ENCODE measurements around the gene ANKRD12. TPM values are rescaled to one million over a fixed set of nuclear protein-coding genes. Genes with fewer than 3 reads are reported as not detected.
A peak's percentile ranks its signal among the peaks of the same experiment; 100 is the strongest.

The ANKRD12 gene
- total RNA-seq, 1 experiment from 2014 or later: 30.7 TPM

- DNase-seq (ENCODE audit: low read depth, low spot score): no peak
- no peak for ATAC-seq
- Histone ChIP-seq H3K27me3 (ENCODE audit: control insufficient read depth, insufficient read depth, low read length) (no peaks in the 10 kb centered on the region), H3K4me1 (ENCODE audit: control insufficient read depth, insufficient read depth, low read length) (peaks cover 22% of the 10 kb centered on the region), H3K4me3 (ENCODE audit: low read depth in 2 of 2, low read length in 2 of 2) (no peak overlapping the region), H3K9me3 (ENCODE audit: control insufficient read depth, insufficient read depth, low read depth, low read length) (no peaks in the 10 kb centered on the region), H3K36me3 (ENCODE audit: control insufficient read depth, insufficient read depth, low read length) (no peaks in the 10 kb centered on the region), H3K27ac (ENCODE audit: low read length) (no peak overlapping the region)
- intact Hi-C loops (cut with micrococcal nuclease; ENCODE audit: unreplicated experiment) (loop anchor here (10.0 kb wide), 1 partner anchor 187 kb away; the partner anchor contains the start of gene TWSG1), in situ Hi-C loops (cut with HindIII; ENCODE audit: low pct_unique_long_range_greater_than_20kb, low sequenced_read_pairs) (no loop called here)
- TF ChIP-seq CTCF (IDR thresholded peaks at IDR 0.05): peak; percentile 58; the same call in 1 of the 2 replicates
- TF ChIP-seq SIN3A (IDR thresholded peaks at IDR 0.05; ENCODE audit: borderline replicate concordance, insufficient read depth, low read depth, low read length): no peak
- ChIA-PET POLR2A (interaction anchor here (0.6 kb wide), 1 partner anchor 116 kb away, joined by 8 read pairs; no protein-coding TSS in a partner anchor), CTCF (no interaction called here)
- BruUV-seq (replicated peaks): no TSS peak
Measured at GRCh38 chr18:9148203-9148552, 11.6 kb downstream of the ANKRD12 start.

- Histone ChIP-seq H3K27ac (ENCODE audit: low read length) (no peak overlapping the region), H3K4me3 (ENCODE audit: low read depth in 2 of 2, low read length in 2 of 2) (no peak overlapping the region), H3K4me1 (ENCODE audit: control insufficient read depth, insufficient read depth, low read length) (peaks cover 22% of the 10 kb centered on the region), H3K27me3 (ENCODE audit: control insufficient read depth, insufficient read depth, low read length) (no peaks in the 10 kb centered on the region), H3K9me3 (ENCODE audit: control insufficient read depth, insufficient read depth, low read depth, low read length) (no peaks in the 10 kb centered on the region), H3K36me3 (ENCODE audit: control insufficient read depth, insufficient read depth, low read length) (no peaks in the 10 kb centered on the region)
- TF ChIP-seq POLR2AphosphoS5 (IDR thresholded peaks at IDR 0.05; ENCODE audit: low read depth, low read length) (no peak), TCF7L2 (IDR thresholded peaks at IDR 0.05; ENCODE audit: low read depth, low read length) (no peak), CTCF (IDR thresholded peaks at IDR 0.05) (no peak)
- in situ Hi-C loops (cut with HindIII; ENCODE audit: low pct_unique_long_range_greater_than_20kb, low sequenced_read_pairs) (no loop called here), intact Hi-C loops (cut with micrococcal nuclease; ENCODE audit: unreplicated experiment) (no loop called here)
- CTCF ChIA-PET: interaction anchor here (0.7 kb wide), 1 partner anchor 9 kb away, joined by 3 read pairs; no protein-coding TSS in a partner anchor
- DNase-seq (ENCODE audit: low read depth, low spot score): no peak
- POLR2A ChIA-PET: interaction anchor here (0.7 kb wide), 1 partner anchor 23 kb away, joined by 3 read pairs; no protein-coding TSS in a partner anchor
- no TSS peak for BruUV-seq (replicated peaks)
- ATAC-seq: no peak
Measured at GRCh38 chr18:9150121-9150520, 13.5 kb downstream of the ANKRD12 start.

- no peak overlapping the region for H3K4me3 ChIP-seq (ENCODE audit: low read depth in 2 of 2, low read length in 2 of 2)
- ChIA-PET POLR2A (no interaction called here), CTCF (no interaction called here)
- H3K27me3 ChIP-seq (ENCODE audit: control insufficient read depth, insufficient read depth, low read length): no peaks in the 10 kb centered on the region
- DNase-seq (ENCODE audit: low read depth, low spot score) (no peak), ATAC-seq (no peak)
- peaks cover under 1% of the 10 kb centered on the region; the same call in 1 of the 2 replicates for H3K4me1 ChIP-seq (ENCODE audit: control insufficient read depth, insufficient read depth, low read length)
- TF ChIP-seq SIN3A (IDR thresholded peaks at IDR 0.05; ENCODE audit: borderline replicate concordance, insufficient read depth, low read depth, low read length) (no peak), REST (IDR thresholded peaks at IDR 0.05; ENCODE audit: insufficient read depth in 1 of 2, low read depth in 2 of 2, low read length in 1 of 2) (no peak), TCF7L2 (IDR thresholded peaks at IDR 0.05; ENCODE audit: low read depth, low read length) (no peak), CTCF (IDR thresholded peaks at IDR 0.05) (no peak), POLR2AphosphoS5 (IDR thresholded peaks at IDR 0.05; ENCODE audit: low read depth, low read length) (no peak)
- BruUV-seq (replicated peaks): no TSS peak
- H3K27ac ChIP-seq (ENCODE audit: low read length): no peak overlapping the region
- H3K9me3 ChIP-seq (ENCODE audit: control insufficient read depth, insufficient read depth, low read depth, low read length): no peaks in the 10 kb centered on the region
- in situ Hi-C loops (cut with HindIII; ENCODE audit: low pct_unique_long_range_greater_than_20kb, low sequenced_read_pairs): no loop called here
- no peaks in the 10 kb centered on the region for H3K36me3 ChIP-seq (ENCODE audit: control insufficient read depth, insufficient read depth, low read length)
- intact Hi-C loops (cut with micrococcal nuclease; ENCODE audit: unreplicated experiment): no loop called here
Measured at GRCh38 chr18:9153256-9153655, 16.7 kb downstream of the ANKRD12 start.
